ENCODE data around the gene SPATA24. TPM values are rescaled to one million over a fixed set of nuclear protein-coding genes. Genes with fewer than 3 reads are reported as not detected.
A peak's percentile ranks its signal among the peaks of the same experiment; 100 is the strongest.

SPATA24 gene
- total RNA-seq, 1 experiment from 2014 or later = 1.4 TPM

GRCh38 chr5:139369181-139369580 lies 34.7 kb downstream of the SPATA24 start:
- POLR2A ChIA-PET (ENCODE audit: unreplicated experiment) = no interaction called here
- Histone ChIP-seq H3F3A (ENCODE audit: low read length, unreplicated experiment) (no peaks in the 10 kb centered on the region), H3K27ac (ENCODE audit: low read length) (no peak overlapping the region), H3K36me3 (ENCODE audit: low read depth, low read length) (peaks cover 5% of the 10 kb centered on the region; the same call in 1 of the 2 replicates), H3K9me2 (replicated peaks; ENCODE audit: low read length) (no peaks in the 10 kb centered on the region), H3K9me3 (ENCODE audit: low read length) (no peaks in the 10 kb centered on the region), H3K79me2 (ENCODE audit: low read length) (no peaks in the 10 kb centered on the region), H2AFZ (ENCODE audit: low read length) (no peak overlapping the region), H3K4me1 (ENCODE audit: insufficient read depth, low read length) (peaks cover 19% of the 10 kb centered on the region), H3K9ac (ENCODE audit: low read length) (no peak overlapping the region), H3K4me3 (ENCODE audit: low read length) (no peak overlapping the region), H4K20me1 (ENCODE audit: low read length) (no peaks in the 10 kb centered on the region), H3K4me2 (ENCODE audit: low read length) (no peak overlapping the region), H3K27me3 (ENCODE audit: low read length) (no peaks in the 10 kb centered on the region)
- BruUV-seq (replicated peaks) = TSS peak; percentile 36
- TF ChIP-seq EZH2phosphoT487 (IDR thresholded peaks at IDR 0.05; ENCODE audit: borderline replicate concordance, low read length) (no peak), CTCF (conservative IDR thresholded peaks at IDR 0.05; ENCODE audit: low read depth, low read length) (no peak), EZH2 (IDR thresholded peaks at IDR 0.05; ENCODE audit: low read length, unreplicated experiment) (no peak)
- no peak for ATAC-seq
- DNase-seq = no peak
- intact Hi-C loops (cut with micrococcal nuclease) = no loop called here
- CTCF ChIA-PET = interaction anchor here (0.6 kb wide), 1 partner anchor 118 kb away, joined by 4 read pairs; no protein-coding TSS in a partner anchor

- H3K9ac ChIP-seq (ENCODE audit: low read length) = no peak overlapping the region
- intact Hi-C loops (cut with micrococcal nuclease) = no loop called here
These were observed 35.3 kb downstream of the SPATA24 start for GRCh38 chr5:139368613-139369012.

More at GRCh38 chr5:139368613-139369012, 35.3 kb downstream of the SPATA24 start:
- Histone ChIP-seq H3K27ac (ENCODE audit: low read length) (no peak overlapping the region), H3K9me2 (replicated peaks; ENCODE audit: low read length) (no peaks in the 10 kb centered on the region), H3F3A (ENCODE audit: low read length, unreplicated experiment) (no peaks in the 10 kb centered on the region), H3K27me3 (ENCODE audit: low read length) (no peaks in the 10 kb centered on the region), H3K36me3 (ENCODE audit: low read depth, low read length) (peaks cover 11% of the 10 kb centered on the region; the same call in 1 of the 2 replicates), H3K9me3 (ENCODE audit: low read length) (no peaks in the 10 kb centered on the region), H3K4me3 (ENCODE audit: low read length) (no peak overlapping the region), H2AFZ (ENCODE audit: low read length) (no peak overlapping the region), H3K4me2 (ENCODE audit: low read length) (no peak overlapping the region), H4K20me1 (ENCODE audit: low read length) (no peaks in the 10 kb centered on the region), H3K4me1 (ENCODE audit: insufficient read depth, low read length) (peaks cover 15% of the 10 kb centered on the region), H3K79me2 (ENCODE audit: low read length) (0 out of 2 replicates have a peak, but pooled peaks cover 2% of the 10 kb centered on the region)
- no TSS peak for BruUV-seq (replicated peaks)
- ChIA-PET POLR2A (ENCODE audit: unreplicated experiment) (no interaction called here), CTCF (interaction anchor here (0.6 kb wide), 1 partner anchor 118 kb away, joined by 4 read pairs; no protein-coding TSS in a partner anchor)
- DNase-seq = no peak
- ATAC-seq = no peak
- TF ChIP-seq EZH2 (IDR thresholded peaks at IDR 0.05; ENCODE audit: low read length, unreplicated experiment) (no peak), CTCF (conservative IDR thresholded peaks at IDR 0.05; ENCODE audit: low read depth, low read length) (peak; percentile 26; the same call in 1 of the 2 replicates), EZH2phosphoT487 (IDR thresholded peaks at IDR 0.05; ENCODE audit: borderline replicate concordance, low read length) (no peak)
